Activated T-helper 2 cell treated with anti-CD3 and anti-CD28 coated beads, Interferon-gamma antibody, Interleukin-2, Interleukin-4, amounts not matched to agents 10 μg/mL and 5 μg/mL and 100 μg/mL, durations not matched to agents 14 hours and 24 hours and 36 hours (primary cell): Measurements from ENCODE around the gene ERICH6. TPM values are rescaled to one million over a fixed set of nuclear protein-coding genes. Genes with fewer than 3 reads are reported as not detected.

ENCODE experiments used
- DNase-seq: peaks from one replicate; pipeline ENCODE4 v3.0.0; 2021; ENCODE audit warnings: low spot score
- H3K27ac Mint-ChIP-seq: one replicate; pipeline ENCODE4 v1.8.0; 2021; ENCODE audit warnings: mixed read lengths
- H3K27me3 Mint-ChIP-seq: one replicate; pipeline ENCODE4 v1.8.0; 2021; ENCODE audit warnings: low read depth, mixed read lengths
- H3K36me3 Mint-ChIP-seq: one replicate; pipeline ENCODE4 v1.8.0; 2021; ENCODE audit warnings: low read depth, mixed read lengths
- H3K4me1 Mint-ChIP-seq: one replicate; pipeline ENCODE4 v1.8.0; 2021; ENCODE audit warnings: low read depth, mixed read lengths
- H3K4me3 Mint-ChIP-seq: one replicate; pipeline ENCODE4 v1.8.0; 2021; ENCODE audit warnings: low read depth, mild to moderate bottlenecking, moderate library complexity, mixed read lengths
- H3K9me3 Mint-ChIP-seq: one replicate; pipeline ENCODE4 v1.8.0; 2021; ENCODE audit warnings: mixed read lengths
- intact Hi-C: fragments of 100-400 bp; cut with micrococcal nuclease; formaldehyde crosslinking; loops from one replicate; pipeline ENCODE4 v1.15.1; 2023
- total RNA-seq: library from RNA; stranded (reverse); gene quantifications from 2 replicates; pipeline ENCODE4 v1.2.3, GENCODE V29; 2022

ERICH6 gene
- total RNA-seq, 1 donor from 2014 or later: 0.21 TPM

- Mint-ChIP-seq H3K27me3 (no peaks in the 10 kb centered on the region), H3K4me3 (no peak overlapping the region), H3K9me3 (no peaks in the 10 kb centered on the region), H3K4me1 (peaks cover 54% of the 10 kb centered on the region), H3K27ac (peak overlapping the region; percentile 1), H3K36me3 (peaks cover 28% of the 10 kb centered on the region)
- intact Hi-C loops: loop anchor here (10.0 kb wide), 2 partner anchors 351 to 1461 kb away; partner anchors contain the start of gene MED12L
- no peak for DNase-seq
Measured at GRCh38 chr3:150733373-150733935, 29.7 kb upstream of the ERICH6 start.

- Mint-ChIP-seq H3K9me3 (no peaks in the 10 kb centered on the region), H3K27me3 (no peaks in the 10 kb centered on the region), H3K36me3 (peaks cover 5% of the 10 kb centered on the region), H3K4me3 (no peak overlapping the region), H3K4me1 (peaks cover 21% of the 10 kb centered on the region), H3K27ac (no peak overlapping the region)
- DNase-seq: no peak
- intact Hi-C loops: loop anchor here (10.0 kb wide), 2 partner anchors 355 to 1465 kb away; partner anchors contain the start of gene MED12L
Measured at GRCh38 chr3:150729682-150730360, 26.1 kb upstream of the ERICH6 start.

- intact Hi-C loops: no loop called here
- H3K9me3 Mint-ChIP-seq: no peaks in the 10 kb centered on the region
- H3K4me3 Mint-ChIP-seq: no peak overlapping the region
- H3K27ac Mint-ChIP-seq: no peak overlapping the region
- peaks cover 19% of the 10 kb centered on the region for H3K4me1 Mint-ChIP-seq
- H3K36me3 Mint-ChIP-seq: peaks cover 5% of the 10 kb centered on the region
- H3K27me3 Mint-ChIP-seq: no peaks in the 10 kb centered on the region
- no peak for DNase-seq
Measured at GRCh38 chr3:150727653-150728502, 24.2 kb upstream of the ERICH6 start.

DNA sequence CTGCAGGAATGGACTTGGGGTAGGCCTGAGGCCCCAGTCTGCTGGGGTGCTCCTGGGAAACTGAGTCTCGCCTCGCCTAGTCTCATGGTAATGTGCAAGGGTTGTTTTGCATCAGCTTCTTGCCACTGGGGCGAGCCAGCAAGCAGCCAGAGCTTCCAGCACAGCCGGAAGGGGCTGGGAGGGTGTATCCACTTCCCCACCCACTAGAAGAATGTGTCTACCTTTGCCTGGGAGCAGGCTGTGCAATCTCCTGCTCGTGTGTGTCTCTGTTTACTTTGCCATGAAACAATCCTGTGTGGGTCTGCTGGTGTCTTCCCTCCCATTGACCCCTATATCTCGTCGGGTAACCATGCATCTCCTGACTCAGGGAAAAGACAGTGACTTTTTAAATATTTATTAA is 21.8 kb upstream of the ERICH6 start:
- no peak for DNase-seq
- Mint-ChIP-seq H3K4me3 (no peak overlapping the region), H3K36me3 (no peaks in the 10 kb centered on the region), H3K27me3 (no peaks in the 10 kb centered on the region), H3K9me3 (no peaks in the 10 kb centered on the region), H3K4me1 (peaks cover 30% of the 10 kb centered on the region), H3K27ac (no peak overlapping the region)
- intact Hi-C loops: no loop called here

DNA sequence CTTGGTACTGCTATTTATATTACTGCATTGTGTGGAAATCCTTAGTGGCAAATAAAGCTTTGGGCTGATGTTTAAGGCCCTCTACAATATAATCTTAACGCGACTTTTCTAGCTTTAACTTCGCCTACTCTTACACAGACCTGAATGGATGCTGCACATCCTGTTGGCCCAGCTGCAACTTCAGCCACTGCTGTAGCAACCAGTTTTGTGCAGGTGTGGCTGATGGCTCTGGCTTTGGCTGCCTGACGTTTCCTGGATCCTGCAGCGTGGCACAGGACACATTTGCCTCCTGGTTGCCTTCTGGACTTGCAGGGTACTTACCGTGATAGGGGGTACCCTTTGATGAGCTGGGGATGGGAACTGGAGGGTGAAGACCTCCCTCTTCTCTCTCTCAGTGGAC is 20.2 kb upstream of the ERICH6 start:
- Mint-ChIP-seq H3K4me3 (no peak overlapping the region), H3K9me3 (no peaks in the 10 kb centered on the region), H3K4me1 (peaks cover 36% of the 10 kb centered on the region), H3K27ac (no peak overlapping the region), H3K36me3 (no peaks in the 10 kb centered on the region), H3K27me3 (no peaks in the 10 kb centered on the region)
- DNase-seq: no peak
- intact Hi-C loops: loop anchor here (1.0 to 5.0 kb wide), 3 partner anchors 14 to 423 kb away; no protein-coding TSS in a partner anchor

DNA sequence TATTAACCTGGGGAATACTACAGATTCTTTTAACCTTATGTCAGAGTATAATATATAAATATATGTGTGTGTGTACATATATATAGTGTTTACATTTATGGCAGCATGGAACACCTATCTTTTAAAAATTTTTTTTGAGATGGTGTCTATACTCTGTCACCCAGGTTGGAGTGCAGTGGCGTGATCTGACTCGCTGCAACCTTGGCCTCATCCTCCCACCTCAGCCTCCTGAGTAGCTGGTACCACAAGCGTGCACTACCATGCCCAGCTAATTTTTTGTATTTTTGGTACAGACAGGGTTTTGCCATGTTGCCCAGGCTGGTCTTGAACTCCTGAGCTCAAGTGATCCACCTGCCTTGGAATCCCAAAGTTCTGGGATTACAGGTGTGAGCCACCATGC is 18.5 kb upstream of the ERICH6 start:
- Mint-ChIP-seq H3K27ac (peak overlapping the region; percentile 38), H3K4me1 (peaks cover 36% of the 10 kb centered on the region), H3K9me3 (no peaks in the 10 kb centered on the region), H3K36me3 (no peaks in the 10 kb centered on the region), H3K4me3 (no peak overlapping the region), H3K27me3 (no peaks in the 10 kb centered on the region)
- DNase-seq: no peak
- intact Hi-C loops: loop anchor here (5.0 kb wide), 2 partner anchors 190 to 425 kb away; no protein-coding TSS in a partner anchor

- intact Hi-C loops: loop anchor here (1.0 to 5.0 kb wide), 5 partner anchors 39 to 426 kb away; no protein-coding TSS in a partner anchor
- Mint-ChIP-seq H3K27ac (no peak overlapping the region), H3K27me3 (no peaks in the 10 kb centered on the region), H3K9me3 (peaks cover 4% of the 10 kb centered on the region), H3K4me1 (peaks cover 36% of the 10 kb centered on the region), H3K4me3 (no peak overlapping the region), H3K36me3 (no peaks in the 10 kb centered on the region)
- DNase-seq: no peak
Measured at GRCh38 chr3:150721285-150722130, 17.8 kb upstream of the ERICH6 start.

GRCh38 chr3:150720444-150720843 is 16.7 kb upstream of the ERICH6 start:
- intact Hi-C loops: loop anchor here (5.0 kb wide), 2 partner anchors 188 to 427 kb away; no protein-coding TSS in a partner anchor
- no peak for DNase-seq
- no peak overlapping the region for H3K4me3 Mint-ChIP-seq
- no peak overlapping the region for H3K27ac Mint-ChIP-seq
- H3K27me3 Mint-ChIP-seq: no peaks in the 10 kb centered on the region
- H3K4me1 Mint-ChIP-seq: peaks cover 36% of the 10 kb centered on the region
- peaks cover 7% of the 10 kb centered on the region for H3K9me3 Mint-ChIP-seq
- peaks cover under 1% of the 10 kb centered on the region for H3K36me3 Mint-ChIP-seq

DNA sequence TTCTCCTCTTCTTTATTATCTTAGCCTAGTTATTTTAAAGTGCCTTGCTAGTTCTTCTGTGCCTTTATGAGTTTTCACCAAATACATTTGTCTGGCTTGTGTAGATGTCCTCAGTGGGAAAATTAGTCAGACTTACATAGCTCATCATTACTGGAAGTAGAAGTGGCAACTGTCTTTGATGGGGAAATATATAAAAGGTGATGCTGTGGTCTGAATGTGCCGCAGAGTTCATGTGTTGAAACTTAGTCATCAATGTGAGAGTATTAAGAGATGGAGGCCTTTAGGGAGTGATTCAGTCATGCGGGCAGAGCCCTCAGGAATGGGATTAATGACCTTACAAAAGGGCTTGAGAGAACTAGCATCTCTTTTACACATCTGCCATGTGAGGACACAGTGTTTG is 6.4 kb upstream of the ERICH6 start:
- Mint-ChIP-seq H3K36me3 (peaks cover 48% of the 10 kb centered on the region), H3K4me3 (no peak overlapping the region), H3K27me3 (peaks cover 7% of the 10 kb centered on the region), H3K4me1 (peaks cover 6% of the 10 kb centered on the region), H3K27ac (no peak overlapping the region), H3K9me3 (peaks cover 32% of the 10 kb centered on the region)
- intact Hi-C loops: no loop called here
- no peak for DNase-seq

DNA sequence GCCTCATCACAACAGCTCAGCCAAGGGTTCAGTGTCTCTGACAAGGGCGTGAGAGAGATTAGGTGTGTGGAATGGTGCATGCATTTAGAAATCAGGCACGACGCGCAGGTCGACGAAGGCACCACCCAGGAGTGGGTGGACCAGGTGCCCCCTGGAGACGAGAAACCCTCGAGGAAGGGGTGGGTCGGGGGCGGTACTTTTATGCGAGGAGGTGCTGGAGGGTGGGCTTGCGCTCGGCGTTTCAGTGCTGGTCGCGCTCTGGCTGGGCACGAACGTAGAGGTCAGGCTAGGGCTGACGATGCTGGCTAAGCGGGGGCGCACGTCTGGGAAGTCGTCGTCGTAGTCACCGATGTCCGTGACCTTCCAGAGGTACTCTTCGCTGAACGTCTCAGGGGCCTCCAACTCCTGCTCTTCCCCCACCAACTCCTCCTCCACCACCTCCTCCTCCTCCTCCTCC is 393 bp downstream of the ERICH6 start:
- intact Hi-C loops: loop anchor here (1.0 to 5.0 kb wide), 5 partner anchors 22 to 157 kb away; partner anchors contain the start of genes EIF2A, SELENOT, SERP1 and SIAH2
- Mint-ChIP-seq H3K27me3 (peaks cover 7% of the 10 kb centered on the region), H3K27ac (peak overlapping the region; percentile 97), H3K4me1 (peaks cover 25% of the 10 kb centered on the region), H3K9me3 (peaks cover 8% of the 10 kb centered on the region), H3K4me3 (peak overlapping the region; percentile 94), H3K36me3 (peaks cover 15% of the 10 kb centered on the region)
- peak; percentile 35 for DNase-seq

DNA sequence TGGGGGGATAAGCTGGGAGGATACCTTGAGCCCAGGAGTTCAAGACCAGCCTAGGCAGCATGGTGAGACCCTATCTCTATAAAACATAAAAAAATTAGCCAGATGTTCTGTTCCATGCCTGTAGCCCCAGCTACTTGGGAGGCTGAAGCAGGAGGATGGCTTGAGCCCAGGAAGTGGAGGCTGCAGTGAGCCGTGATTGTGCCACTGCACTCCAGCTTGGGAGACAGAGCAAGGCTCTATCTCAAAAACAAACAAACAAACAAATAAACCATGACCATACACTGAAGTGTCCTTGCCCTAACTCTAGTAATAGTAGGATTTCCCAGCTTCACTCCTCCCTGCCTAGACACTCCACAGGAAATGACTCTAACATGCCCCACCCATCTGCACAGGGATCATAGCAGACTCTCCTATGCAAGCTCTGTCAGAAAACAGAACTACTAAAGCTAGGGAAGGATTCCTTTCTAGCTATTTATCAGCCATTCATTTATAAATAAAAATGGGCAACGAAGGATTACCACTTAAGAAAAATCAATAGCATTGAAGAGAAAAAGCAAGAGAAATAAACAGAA is 4.6 kb downstream of the ERICH6 start:
- Mint-ChIP-seq H3K27ac (no peak overlapping the region), H3K4me1 (peaks cover 19% of the 10 kb centered on the region), H3K4me3 (no peak overlapping the region), H3K9me3 (peaks cover 4% of the 10 kb centered on the region), H3K27me3 (peaks cover 7% of the 10 kb centered on the region), H3K36me3 (no peaks in the 10 kb centered on the region)
- no peak for DNase-seq
- intact Hi-C loops: no loop called here

- DNase-seq: no peak
- H3K36me3 Mint-ChIP-seq: peaks cover 3% of the 10 kb centered on the region
- no peak overlapping the region for H3K4me3 Mint-ChIP-seq
- intact Hi-C loops: no loop called here
- H3K9me3 Mint-ChIP-seq: peaks cover 9% of the 10 kb centered on the region
- H3K4me1 Mint-ChIP-seq: peaks cover 12% of the 10 kb centered on the region
- H3K27ac Mint-ChIP-seq: no peak overlapping the region
- peaks cover 7% of the 10 kb centered on the region for H3K27me3 Mint-ChIP-seq
Measured at GRCh38 chr3:150697646-150698045, 6.1 kb downstream of the ERICH6 start.
